ENCODE results near the gene OAS1.
A peak's percentile ranks its signal among the peaks of the same experiment; 100 is the strongest.

Gene OAS1

DNA sequence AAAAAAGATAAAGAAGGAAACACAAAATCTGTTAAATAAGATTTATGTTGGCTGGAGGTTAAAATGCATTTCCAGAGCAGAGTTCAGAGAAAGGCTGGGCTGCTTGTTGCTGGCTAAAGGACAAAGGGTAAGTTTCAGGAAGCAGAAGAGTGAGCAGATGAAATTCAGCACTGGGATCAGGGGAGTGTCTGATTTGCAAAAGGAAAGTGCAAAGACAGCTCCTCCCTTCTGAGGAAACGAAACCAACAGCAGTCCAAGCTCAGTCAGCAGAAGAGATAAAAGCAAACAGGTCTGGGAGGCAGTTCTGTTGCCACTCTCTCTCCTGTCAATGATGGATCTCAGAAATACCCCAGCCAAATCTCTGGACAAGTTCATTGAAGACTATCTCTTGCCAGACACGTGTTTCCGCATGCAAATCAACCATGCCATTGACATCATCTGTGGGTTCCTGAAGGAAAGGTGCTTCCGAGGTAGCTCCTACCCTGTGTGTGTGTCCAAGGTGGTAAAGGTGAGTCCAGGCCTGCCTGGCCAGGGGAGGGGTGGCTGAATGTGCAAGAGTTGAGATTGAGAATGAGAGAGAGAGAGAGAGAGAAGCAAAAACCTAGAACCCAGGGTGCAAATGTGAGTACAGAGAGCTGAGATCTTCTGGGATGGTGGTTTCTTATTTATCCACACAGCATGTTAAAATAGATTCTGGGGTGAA, at the start of gene OAS1:
Gene OAS1 (plus strand): TSS at position 251 of the 703 bp plus-strand sequence. CDS start 78 bp downstream, at position 329.
- peak; percentile 85 for DNase-seq (ENCODE audit: low spot score)

DNA sequence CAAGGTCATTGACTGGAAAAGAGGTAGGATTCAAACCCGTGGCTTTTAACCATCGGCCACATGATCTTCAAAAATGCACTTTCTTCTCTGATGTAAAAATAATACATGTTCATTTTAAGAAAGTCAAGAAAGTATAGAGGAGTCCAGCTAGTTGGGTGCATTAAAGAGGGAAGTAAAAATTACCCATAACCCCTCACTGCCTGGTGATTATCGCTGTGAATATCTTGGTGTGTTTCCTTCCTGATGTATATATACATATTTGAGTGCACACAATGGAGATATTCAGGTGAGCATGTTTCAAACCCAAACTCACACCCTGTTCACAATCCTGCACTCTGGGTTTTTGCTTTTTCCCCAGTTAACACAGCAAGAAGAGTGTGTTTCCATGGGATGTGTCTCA, 47.5 kb upstream of the OAS1 start:
- DNase-seq (ENCODE audit: low spot score) = no peak

DNA sequence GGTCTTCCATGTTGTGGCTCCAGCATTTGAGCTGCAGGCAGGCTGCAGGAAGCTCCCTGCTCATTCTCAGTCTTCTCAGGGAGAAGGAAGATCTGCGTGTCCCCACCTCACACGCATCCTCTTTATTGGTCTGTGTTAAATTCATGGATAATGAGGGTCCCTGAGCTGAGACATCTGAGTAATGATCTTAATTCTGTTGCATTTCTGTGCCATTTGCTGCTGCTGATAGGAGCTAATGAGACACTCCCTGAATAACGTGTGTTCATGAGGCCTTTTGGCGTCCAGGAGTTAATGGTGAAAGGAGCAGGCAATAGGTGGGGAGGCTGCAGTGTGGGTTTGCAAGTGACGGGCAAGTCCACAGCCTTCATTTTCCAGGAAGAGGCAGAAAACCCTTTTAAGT, 46.6 kb upstream of the OAS1 start:
- DNase-seq (ENCODE audit: low spot score) = no peak

DNA sequence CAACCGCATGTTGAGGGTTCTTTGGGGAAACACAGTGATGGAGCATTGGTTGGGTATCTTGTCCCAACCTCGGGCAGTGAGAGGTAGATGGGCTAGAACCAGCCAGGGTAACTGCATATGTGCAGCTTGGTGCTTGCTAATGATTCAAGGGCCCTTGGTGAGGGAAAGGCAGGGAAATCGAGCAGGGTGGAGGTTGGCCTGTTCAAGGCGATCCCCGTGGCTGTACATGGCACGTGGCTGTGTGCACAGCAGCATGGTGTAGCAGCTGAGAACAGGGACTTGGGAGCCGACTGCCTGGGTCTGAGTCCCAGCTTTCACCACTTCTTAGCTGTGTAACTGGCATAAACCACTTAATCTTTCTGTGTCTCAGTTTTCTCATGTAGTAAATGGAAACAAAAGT, 45.5 kb upstream of the OAS1 start:
- no peak for DNase-seq (ENCODE audit: low spot score)

DNA sequence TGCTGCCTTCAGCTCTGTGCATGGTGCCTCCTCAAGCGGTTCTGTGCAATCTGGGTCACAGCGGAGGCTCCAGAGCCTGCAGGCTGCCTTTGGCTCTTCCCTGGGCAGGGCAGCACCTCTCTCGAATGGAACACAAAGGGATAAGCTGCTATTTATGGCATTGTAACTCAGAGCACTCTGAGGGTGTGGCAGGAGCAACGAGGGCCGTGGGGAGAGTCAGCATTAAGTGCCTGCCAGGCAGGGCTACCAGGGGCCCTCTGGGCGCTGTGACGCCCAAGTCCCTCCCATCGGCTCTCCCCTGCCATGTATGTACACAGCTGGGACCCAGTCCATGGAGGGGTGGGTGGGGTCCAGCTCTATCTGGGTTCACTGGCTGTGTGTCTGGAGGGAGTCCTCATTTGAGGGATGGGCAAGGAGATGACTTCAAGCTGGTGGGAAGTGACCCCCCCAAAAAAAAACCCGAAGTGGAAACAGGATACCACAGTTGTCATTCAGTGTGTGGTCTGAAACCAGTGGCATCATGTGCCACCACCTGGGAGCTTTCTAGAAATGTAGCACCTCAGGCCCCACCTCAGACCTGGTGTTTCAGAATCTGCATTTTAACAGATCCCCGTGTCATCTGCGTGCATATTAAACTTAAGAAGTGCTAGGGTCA, 44.0 kb upstream of the OAS1 start:
- no peak for DNase-seq (ENCODE audit: low spot score)

DNA sequence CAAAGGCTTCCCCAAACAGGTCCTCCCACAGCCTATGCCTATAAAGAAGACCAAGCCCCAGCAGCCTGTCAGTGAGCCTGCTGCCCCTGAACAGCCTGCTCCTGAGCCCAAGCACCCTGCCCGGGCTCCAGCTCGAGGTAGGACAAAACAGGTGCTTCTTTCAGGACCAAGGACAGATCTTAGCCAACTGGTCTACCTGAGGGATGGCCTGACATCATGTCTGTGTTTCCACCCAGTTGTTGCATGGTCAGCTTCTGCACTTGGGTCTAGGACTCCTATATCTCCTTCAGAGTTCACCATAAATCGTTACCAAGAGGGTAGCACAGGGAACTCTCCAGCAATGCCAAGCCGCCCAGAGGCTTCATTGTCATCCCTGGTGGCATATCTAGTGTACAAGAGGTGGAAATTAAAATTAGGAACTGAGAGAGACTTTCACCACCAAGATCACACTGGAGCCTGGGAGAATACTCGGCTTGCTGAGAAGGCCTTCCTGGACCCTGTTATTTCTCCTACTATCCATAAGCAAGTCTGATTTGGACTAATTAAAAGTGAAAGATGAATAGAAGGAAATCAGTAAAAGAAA, 38.2 kb upstream of the OAS1 start:
- no peak for DNase-seq (ENCODE audit: low spot score)

DNA sequence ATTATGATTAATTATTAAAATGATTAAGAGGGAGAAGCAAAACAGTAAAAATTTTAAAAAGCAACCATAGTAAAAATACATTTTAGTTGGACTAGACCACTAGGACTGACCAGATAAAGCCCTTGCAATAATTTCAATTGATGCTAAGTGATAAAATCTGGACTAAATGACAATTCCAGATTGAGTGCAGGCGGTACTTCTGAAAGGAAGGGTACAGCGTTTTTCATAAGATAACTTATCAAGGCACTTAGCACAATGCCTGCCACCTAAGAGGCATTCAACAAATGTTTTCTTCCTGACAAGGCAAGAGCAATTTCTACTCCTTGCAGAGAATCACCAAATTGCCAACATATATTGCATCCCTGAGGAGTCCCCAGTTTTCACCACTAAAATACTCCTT, 37.7 kb upstream of the OAS1 start:
- DNase-seq (ENCODE audit: low spot score) = no peak

DNA sequence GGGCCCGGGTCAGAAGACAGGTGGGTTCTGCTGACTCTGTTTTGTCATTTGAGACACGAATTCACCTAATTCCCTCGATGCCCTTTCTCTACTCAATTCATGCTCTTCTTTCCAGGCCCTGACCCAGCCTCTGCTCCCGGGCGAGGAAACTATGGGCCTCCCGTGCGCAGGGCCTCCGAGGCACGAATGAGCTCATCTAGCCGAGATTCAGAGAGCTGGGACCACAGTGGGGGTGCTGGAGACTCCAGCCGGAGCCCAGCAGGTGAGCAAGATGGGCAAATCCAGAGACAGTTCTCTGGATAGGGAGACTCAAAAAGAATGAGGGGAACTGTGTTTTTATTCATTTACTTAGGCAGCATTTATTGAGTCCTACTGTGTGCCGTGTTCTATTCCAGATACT, 37.0 kb upstream of the OAS1 start:
- no peak for DNase-seq (ENCODE audit: low spot score)

DNA sequence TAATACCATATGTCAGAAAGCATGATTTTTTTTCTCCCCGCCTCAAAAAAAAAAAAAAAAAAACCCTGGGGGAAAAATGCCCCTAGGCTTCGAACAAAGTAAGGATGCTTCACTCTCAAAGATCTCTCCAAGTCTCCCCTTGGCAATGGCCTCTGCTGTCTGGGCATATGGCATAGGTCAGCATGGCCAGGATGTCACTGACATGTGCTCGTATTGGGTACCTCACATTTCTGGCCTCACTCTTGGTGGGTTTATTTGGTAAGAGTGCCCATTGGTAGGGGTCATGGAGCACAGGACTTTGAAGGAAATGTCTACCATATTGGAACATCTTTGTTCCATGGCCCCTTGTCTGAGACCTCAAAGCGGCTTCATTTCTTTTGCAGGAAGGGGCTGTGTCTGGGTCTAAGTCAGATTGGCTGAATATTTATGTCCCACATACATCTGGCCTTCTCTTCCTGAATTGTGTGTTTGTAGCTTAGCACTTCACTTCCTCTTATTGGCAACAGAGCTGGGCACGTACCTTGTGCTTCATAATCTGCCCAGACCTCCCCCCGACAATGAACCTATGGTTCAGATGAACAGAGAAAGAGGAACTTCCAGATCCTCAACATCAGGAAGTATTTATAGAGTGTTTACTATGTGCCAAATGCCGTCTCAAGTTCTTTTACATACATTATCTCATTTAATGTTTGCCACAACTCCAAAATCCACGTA, 36.3 kb upstream of the OAS1 start:
- peak; percentile 50 for DNase-seq (ENCODE audit: low spot score)

DNA sequence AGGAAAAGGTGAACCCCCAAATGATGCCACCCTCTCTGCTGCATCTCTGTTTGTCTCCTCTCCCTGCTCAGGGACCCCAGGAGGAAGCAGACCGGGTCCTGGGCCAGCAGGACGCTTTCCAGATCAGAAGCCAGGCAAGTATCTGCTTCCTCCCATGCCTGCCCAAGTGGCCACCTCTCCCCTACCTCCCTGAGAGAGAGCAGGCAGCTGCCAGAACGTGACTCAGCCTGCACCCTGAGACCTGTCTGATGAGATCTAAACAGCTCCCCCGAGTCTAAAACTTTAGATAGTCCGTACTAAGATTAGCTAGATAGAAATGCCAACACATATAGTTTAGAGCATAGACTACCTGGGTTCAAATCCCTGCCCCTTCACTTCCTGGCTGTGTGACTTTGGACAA, 31.2 kb upstream of the OAS1 start:
- no peak for DNase-seq (ENCODE audit: low spot score)

DNA sequence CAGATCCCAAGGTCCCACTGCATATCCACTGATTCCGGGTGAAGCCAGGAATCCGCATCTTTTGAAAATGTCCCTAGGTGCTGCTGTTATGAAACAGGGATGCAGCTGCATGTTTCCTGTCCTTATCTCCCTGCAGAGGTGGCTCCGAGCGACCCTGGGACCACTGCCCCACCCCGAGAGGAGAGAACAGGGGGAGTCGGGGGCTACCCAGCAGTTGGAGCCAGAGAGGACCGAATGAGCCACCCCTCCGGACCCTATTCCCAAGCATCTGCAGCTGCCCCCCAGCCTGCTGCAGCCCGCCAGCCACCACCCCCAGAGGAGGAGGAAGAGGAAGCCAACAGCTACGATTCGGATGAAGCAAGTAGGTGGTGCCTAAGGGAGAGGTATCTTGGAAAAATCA, 30.3 kb upstream of the OAS1 start:
- no peak for DNase-seq (ENCODE audit: low spot score)

DNA sequence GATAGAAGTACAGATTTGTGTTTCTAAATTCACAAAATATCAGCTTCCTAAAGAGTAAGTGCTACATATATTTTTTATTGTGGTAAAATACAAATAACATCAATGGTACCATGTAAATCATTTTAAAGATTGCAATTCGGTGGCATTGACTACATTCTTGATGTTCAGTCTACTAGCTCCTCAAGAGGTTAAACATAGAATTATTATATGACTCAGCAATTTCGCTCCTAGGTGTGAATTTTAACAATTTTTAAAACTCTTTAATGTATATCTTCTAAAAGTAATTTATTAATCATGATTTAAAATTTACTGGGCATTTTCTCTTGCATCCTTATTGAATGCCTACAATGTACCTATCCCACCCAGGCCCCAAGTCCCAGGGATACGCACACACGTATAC, 29.8 kb upstream of the OAS1 start:
- DNase-seq (ENCODE audit: low spot score) = no peak

DNA sequence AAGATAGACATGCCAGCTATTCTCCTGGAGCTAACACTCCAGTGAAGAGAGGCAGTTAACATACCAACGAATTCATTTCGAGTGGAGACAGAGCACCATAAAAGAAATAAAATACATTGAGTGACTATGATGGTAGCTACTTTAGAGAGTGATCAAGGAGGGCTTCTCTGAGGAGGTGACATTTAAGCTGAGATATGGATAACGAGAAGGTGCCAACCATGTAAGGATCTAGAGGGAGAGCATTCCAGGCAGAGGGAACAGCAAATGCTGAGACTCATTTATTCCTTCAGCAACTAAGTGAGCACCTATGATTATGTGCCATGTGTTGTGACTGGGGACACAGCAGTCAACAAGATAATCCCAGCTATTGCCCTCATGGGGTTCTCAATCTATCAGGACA, 28.3 kb upstream of the OAS1 start:
- DNase-seq (ENCODE audit: low spot score) = no peak

DNA sequence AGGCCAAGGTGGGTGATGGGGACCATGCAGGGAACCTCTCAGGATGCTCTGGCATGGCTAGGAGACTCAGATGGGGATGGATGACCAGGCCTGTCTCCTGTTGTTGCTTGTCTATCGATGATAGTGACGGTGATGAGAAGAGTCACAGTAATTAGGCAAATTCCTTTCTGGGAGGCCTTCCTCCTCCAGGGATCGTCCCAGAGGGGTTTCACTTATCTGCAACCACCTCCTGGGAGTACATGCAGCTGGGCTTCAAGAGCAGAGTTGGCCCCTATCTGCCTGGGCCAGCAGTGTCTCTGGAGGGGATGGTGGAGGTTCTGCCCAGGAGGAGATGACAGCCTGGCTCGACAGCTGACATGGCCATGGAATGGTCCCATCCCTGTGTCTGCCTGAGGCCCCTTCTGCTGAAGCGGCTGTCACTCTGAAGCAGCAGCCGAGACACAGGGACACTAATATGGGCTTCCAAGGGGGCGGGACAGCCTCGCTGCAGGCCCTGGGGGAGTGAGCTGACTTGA, 27.5 kb upstream of the OAS1 start:
- DNase-seq (ENCODE audit: low spot score) = no peak

DNA sequence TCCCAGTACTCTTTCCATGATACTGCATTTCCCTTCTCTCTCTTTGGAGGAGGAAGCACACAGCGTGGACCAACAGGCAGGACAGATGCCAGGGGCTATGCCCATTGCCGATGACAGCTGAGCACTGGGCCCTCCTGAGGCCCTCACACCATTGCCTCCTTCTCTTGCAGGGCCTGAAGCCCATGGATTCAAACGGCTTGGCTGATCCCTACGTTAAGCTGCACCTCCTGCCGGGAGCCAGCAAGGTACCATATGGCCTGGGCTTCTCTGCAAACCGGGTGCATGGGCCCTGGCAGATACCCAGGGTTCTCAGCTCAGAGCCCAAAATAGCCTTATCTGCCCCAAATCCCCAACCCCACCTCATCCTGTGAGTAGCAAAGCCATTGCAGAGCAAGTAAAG, 25.2 kb upstream of the OAS1 start:
- no peak for DNase-seq (ENCODE audit: low spot score)

DNA sequence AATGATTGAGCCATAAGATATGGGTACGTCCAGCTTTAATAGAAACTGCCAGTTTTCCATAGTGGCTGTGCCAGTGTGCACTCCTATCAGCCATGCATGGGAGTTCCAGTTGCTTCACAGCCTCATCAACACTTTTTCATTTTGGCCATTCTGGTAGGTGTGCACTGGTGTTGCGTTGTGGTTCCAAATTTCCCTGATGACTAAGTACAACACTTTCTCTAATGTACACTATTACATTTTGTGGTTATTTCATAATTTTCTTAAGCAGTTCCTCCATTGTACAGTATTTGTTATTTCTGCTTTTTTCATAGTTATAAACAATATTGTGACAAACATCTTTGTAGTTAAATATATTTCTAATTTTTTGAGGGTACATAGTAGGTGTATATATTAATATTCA, 21.5 kb upstream of the OAS1 start:
- DNase-seq (ENCODE audit: low spot score) = no peak

DNA sequence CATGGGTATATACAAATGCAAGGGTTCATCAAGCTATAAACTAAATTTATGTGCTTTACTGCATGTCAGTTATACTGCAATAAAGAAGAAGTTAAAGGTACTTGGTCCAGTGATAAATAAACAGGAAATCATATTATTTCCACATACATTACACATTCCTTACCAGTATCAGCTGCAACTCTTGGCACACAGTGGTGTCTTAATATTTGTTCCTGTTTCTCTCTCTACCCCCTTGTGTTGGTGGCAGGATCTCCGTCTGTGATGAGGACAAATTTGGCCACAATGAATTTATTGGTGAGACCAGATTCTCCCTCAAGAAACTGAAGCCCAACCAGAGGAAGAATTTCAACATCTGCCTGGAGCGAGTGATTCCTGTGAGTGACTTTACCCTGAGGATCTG, 19.2 kb upstream of the OAS1 start:
- no peak for DNase-seq (ENCODE audit: low spot score)

DNA sequence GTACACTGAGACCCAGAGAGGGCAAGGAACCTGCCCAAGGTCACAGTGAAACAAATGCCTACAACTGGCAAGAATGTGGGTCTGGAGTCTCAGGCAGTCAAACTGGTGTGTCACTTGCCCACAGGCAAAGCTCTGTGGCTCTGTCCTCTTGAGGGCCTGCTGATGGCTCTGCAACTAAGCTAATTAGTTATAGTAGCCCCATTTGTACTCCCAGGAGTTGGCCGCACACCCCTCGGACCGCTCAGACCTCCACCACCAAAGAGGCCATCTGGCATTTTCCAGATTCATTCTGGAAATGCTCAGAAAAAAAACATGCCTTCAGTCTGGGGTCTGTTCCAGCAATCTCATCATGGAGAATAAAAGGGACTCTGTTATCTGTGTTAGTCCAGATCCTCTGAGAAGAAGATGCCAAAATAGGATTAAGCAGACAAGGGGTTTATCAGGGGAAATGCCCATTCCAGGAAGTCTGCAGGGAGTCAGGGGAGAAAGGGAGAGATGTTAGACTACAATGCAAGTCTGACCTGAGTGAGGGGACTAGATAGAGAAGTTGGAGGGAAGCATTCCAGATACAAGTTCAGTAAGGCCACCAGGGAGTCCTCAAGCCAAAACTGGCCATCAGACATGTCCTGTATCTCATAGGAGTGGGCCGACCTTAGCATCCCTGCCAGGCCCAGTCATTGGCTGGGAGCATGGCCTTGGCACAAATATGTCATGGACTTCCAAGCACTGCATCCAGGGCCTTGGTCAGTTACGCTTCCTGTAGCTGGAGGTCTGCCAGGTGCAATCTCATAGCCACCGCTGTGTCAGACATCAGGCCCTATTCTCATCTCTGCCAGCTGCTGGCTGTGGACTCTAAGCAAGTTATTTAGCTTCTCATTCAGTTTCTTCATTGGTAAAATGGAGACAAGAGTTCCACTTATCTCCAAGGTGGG, 15.4 kb upstream of the OAS1 start:
- no peak for DNase-seq (ENCODE audit: low spot score)

DNA sequence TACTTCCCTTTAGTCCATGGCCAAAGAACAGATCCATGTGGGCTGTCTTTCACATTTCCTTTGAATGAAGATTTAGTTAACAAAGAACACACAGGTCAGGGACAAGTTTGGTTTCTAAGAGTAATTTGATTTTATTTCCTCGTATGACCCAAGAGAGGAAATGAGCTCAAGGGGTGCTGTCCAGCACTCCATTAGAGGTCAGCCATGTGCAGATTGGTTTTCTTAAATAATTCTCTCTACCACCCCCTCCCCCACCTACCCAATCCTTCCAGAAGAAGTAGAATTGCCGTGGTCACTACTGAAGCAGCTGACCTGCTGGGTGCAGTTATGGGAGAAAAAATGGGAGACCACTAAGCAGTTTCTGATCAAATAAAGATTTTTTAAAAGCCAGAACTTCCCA, 13.9 kb upstream of the OAS1 start:
- DNase-seq (ENCODE audit: low spot score) = no peak

DNA sequence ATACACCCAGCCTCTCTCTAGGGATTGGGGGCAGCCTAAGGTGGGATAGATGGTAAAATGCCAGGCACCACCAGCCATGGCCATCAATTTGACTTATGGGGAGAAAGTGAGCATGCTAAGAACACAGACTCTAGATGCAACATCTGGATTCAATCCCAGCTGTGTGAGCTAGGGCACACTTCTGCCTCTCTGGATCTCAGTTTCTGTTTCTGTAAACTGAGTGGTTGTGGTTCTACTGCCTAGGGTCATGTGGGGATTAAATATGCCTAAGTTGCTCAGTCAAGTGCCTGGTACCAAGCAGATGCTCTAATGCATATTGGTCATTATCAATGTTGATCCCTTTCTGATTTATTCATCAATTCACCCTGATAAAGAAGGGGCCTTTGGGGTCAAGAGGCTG, 12.6 kb upstream of the OAS1 start:
- no peak for DNase-seq (ENCODE audit: low spot score)

DNA sequence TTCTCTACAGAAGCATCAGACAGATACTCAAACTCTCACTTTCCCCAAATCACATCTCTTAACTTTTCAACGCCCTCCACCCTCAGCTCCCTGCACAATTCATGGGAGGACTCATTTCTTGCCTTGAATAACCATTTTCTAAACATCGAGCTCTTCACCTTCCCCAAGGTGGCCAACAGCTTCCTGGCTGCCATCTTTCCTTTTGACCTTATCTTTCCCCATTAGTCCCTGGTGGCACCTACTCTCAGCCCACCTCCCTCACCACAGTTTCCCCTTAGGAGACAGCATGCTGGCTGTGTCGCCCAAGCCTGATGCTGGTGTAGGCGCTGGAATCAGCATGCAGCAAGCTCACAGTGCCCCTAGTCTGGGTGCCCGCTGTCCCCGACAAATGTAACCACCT, 8.4 kb upstream of the OAS1 start:
- DNase-seq (ENCODE audit: low spot score) = no peak
